Measurements from ENCODE around the gene TEAD4. TPM values are rescaled to one million over a fixed set of nuclear protein-coding genes. Genes with fewer than 3 reads are reported as not detected.

Gene TEAD4
- total RNA-seq, 1 donor from 2014 or later: 2.4 TPM

DNA sequence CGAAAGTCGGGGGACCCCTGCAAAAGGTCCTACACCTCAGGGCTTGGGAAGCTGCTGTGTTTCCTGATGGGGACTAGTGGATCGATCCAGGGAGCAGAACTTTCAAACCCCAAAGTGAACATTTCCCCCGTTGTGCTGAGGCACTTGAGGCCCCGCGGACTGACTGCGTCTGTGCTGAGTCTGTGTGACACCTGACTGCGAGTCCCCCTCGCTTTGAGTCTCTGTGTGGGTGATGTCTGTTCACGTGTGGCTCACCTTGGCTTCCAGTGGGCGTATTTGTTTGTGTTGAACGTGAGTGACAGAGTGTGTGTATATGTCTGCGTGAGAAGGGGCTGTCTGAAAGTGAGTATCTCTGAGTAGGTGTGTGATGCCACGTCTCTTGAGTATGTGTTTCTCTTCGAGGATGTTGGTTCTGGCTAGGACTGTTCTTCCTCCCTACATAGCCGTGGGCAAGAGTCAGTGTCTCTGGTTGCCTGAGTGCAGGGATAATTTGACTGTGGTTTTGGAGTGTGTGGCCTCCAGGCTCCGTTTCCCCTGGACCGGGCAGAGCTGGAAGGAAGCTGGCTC is 1.3 kb downstream of the TEAD4 start:
- DNase-seq (ENCODE audit: low spot score): no peak

DNA sequence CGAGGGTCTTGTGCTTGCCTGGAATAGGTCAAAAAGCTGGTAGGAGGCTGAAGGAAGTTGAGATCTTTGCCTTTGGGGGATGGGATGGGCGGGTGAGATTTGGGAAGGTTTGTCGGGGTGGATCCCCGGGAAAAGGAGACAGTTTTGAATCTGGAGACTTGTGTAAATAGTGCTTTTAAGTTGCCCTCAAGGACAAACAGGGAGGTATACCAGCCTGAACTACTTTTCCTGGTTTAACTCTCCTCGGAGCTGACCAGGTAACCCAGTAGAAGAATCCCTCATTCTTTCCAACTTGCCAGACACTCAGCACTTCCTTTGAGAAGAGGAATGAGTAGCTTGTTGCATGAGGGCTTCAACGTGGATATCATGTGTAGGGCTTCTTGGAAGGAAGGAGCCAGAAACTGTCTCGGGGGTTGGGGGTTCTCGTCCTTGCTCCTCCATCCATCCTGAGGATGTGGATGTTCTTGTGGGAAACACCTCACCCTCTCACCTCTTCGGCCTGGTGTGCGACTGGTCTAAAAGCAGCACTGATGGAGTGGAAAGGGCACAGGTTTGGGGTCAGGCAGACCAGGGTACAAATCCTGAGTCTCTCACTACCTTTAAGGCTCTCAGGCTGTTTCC is 1.9 kb downstream of the TEAD4 start:
- DNase-seq (ENCODE audit: low spot score): no peak

DNA sequence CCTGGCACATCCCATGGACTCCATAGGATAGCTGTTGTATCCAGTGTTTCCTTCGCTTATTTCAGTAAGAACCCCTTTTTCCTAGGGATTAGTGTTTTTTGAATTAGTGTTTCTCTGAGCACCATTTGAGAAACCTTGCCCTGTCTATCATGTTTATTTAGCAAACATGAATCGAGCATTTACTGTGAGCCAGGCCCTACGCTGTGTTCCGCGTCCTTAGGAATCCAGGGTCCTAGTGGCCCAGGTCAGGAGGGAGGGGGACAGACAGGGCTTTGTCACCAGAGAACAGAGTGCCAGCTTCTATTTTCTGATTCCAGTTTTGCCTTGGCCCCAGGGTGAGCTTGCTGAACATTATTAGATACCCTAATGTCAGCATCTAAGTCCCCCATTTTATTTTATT is 2.5 kb downstream of the TEAD4 start:
- DNase-seq (ENCODE audit: low spot score): no peak

DNA sequence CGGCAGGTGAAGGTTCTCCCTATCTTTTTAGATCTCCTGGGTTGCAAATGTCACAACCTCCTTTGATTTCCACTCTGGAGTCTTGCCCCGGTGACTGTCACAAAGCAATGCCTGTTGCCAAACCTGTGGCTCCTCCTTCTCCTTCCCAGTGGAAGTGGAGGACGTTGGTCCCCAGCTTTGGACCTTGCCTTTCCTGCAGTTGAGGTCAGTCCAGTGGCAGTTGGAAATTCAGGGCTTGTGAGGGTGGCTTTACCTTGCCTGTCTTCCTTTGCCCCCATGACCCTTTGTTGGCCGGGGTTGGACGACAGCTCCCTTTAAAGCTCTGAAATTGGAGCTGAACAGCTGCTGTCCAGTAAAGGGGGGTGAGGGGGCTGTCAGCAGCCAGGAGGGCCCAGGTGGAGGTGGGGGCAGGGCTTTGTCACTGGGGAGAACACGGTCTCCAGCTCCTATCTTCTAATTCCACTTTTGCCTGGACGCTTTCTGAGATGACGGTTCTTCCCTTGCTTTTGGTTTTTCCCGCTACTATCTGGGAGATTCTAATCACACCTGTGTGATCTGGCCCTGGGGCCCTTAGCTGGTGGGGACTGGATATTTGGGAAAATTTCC is 4.1 kb downstream of the TEAD4 start:
- no peak for DNase-seq (ENCODE audit: low spot score)

DNA sequence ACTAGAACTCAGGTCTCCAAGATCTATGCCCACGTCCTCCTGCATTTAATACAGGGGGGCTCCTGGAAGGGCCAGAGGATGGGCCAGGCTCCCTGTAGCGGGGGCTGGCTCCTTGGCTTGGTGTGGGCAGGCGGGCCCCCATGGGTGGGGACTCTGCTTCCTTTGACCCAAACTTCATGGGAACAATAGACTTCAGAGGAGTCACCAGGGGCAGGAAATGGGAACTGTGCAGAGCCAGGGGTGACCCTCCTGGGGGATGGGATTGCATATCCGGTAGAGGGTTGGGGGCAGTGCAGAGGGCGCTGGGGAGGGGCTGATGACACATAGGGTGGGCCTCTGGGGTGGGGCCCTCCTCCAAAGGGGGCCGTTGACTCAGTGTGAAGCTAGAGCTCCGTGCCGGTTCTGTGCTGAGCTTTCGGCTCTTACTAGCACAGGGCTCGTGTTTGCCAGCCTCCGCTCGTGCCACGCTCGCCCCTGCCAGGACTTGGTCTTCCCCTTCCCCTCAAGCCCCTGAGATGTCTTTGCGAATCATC is 4.6 kb downstream of the TEAD4 start:
- no peak for DNase-seq (ENCODE audit: low spot score)

DNA sequence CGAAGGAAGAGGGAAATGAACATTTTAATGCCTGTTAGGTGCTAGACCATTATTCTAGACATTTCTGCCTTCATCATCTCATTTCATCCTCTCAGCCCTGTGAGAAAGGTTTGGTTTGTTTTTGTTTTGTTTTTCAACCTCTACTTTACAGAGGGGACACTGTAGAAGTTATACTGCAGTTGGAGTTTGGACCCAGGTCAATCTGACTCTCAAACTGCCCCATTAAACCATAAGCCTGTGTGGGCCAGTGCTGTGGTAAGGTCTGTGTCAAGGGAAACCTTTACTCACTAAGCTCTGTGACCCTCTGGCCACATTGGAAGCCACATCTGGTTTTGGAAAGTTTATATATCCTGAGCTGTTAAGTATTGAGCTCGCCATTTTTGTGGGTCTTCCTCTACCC is 8.5 kb downstream of the TEAD4 start:
- no peak for DNase-seq (ENCODE audit: low spot score)

DNA sequence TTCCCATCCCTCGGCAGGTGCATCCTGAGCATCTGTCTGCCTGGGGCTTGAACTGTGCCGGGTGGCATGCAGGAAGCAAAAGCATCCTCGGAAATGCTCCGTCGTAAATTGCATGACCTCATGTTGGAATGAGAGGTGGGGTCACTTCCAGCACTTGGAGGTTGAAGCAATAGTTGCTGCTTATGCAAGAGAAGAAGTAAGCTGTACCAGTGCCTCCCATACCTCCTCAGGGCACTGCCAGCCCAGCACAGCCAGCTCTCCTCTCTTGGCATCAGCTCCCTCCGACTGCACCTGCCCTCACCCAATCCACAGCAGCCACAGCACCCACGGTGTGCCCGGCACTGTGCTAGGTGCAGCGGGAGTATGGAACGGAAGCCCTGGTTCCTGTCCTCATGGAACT is 11.5 kb downstream of the TEAD4 start:
- no peak for DNase-seq (ENCODE audit: low spot score)

DNA sequence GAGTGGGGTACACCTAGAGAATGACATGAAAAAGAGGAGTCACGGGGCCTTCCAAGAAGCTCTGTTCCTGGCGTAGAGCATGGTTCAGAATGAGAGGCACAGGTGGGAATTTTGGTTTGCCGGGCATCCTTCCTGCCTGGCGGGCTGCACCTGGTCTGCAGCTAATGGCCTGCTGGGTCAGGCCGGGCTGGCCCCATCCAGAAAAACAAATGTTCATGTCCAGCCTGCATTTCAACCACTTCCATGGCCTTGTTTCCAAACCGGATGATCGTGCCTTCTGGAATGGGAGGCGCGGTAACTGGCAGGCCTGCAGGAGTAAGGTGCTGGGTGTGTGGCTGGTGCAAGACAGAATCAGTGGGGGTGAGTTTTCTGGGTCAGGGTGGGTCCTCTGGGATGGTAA is 14.4 kb downstream of the TEAD4 start:
- DNase-seq (ENCODE audit: low spot score): no peak

DNA sequence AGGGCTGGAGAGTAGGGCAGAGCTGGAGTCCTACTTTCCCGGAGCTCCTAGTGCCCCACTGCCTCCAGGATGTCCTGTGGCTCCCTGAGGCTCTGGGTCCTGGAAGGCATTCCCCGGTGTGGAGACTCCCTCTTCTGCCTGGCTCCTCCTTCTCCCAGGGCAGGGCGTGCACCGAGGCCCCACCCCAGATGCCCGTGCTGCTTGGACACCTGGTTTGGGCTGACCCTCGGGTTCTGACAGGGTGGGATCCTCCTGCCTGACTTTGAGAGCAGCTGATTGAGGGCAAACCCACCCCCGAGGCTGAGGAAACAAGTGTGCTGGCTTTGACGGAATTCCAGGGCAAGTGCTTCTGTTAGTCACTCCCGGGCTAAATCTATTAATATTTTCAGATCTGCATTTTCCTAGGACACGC is 15.4 kb downstream of the TEAD4 start:
- no peak for DNase-seq (ENCODE audit: low spot score)

DNA sequence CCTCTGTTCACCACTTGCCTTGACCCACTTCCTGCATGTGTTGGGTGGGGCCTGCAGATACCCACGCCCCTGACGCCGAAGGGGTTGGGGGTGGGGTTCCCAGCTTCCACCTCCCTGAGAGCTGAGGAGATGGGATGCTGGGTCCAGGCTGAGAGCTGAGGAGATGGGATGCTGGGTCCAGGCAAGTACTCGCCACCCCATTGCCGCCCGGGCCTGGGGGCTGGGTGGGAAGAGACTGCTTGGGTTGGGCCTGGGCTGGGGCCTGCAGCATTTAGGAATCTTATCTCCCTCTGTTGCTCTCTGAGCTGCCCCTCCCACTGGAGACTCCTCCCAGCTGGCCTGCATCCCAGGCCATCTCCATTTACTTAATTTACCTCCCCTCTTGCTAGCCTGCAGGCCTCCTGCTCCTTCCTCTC is 17.4 kb downstream of the TEAD4 start:
- DNase-seq (ENCODE audit: low spot score): peak; percentile 37

DNA sequence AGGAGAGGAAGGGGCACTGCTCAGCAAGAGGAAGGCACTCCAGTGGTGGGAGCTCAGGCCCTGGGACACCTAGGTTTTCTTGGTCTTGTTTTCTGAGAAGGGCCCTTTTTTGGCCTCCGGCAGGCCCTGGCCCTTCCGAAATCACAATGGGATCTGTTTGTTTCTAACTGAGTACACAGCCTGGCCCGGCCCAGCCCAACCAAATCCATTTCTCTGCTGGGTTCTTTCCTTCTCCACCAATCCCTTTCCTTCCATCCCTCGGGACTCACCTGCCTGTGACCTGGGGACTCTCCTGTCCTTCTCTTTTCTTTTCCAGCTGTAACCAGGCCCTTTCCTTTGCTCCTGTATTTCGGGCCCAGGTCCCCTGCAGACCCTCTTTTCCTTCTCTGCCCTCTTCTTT is 18.6 kb downstream of the TEAD4 start:
- no peak for DNase-seq (ENCODE audit: low spot score)

DNA sequence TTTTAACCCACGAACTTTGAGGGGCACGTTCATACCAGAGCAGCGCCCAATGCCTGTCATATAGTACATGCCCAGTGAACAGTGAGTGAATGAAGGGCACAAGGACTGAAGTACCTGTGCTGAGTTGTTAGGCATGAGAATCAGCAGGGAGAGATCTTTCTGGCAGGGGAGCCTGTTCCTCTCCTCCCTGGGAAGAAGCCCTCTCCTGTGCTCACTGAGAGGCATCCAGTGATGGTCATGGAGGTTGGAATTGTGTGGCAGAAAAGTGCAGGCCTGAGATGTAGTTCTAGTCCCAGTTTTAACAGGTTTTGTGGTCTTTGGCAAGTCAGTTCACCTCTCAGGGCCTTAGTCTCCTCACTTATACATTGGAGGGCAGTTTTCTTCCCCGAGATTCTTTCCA is 20.6 kb downstream of the TEAD4 start:
- no peak for DNase-seq (ENCODE audit: low spot score)

DNA sequence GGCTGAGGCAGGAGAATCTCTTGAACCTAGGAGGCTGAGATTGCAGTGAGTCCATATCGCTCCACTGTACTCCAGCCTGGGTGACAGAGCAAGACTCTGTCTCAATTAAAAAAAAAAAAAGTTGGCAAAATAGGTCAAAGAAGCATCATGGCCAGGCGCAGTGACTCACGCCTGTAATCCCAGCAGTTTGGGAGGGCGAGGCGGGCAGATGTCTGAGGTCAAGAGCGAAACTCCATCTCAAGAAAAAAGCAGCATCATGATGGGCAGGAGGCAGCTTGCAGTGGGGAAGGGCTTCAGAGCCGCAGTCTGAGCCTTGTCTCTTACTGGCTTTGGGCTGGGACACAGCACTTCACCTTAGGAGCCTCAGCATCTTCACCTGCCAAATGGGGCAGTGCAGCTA is 21.4 kb downstream of the TEAD4 start:
- no peak for DNase-seq (ENCODE audit: low spot score)

DNA sequence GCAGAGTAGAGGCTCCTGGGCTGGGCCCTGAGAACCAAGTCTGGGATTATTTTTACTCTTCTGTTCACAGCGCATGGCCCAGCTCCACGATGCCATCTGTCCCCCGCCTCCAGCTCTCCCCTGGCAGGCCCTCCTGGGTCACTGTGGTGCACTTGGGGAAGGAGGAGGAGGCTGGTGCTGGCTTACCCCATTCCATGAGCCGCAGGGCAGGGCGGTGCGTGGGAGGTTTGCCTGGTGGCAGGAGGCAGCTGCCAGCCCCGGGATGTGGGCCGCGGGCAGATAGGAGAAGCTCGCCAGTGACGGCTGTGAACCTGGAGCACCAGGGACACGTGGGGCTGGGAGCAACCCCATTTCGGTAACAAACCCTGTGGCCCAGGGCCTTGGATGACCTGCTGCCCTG is 23.2 kb downstream of the TEAD4 start:
- DNase-seq (ENCODE audit: low spot score): no peak

DNA sequence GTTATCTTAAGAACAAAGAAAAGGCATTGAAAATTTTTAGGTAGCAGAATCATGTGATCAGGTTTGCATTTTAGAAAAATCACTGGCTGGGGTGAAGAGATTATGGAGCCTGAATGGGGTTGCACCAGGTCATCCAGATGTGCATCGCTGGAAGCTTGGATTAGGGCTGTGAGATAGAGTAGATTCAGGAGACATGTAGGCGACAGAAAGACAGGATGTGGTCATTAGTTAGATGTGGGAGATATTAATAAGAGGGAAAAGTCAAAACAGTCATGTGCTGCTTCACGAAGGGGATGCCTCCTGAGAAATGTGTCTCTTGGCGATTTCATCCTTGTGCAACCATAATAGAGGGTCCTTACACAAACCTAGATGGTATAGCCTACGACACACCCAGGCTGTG is 25.1 kb downstream of the TEAD4 start:
- no peak for DNase-seq (ENCODE audit: low spot score)

DNA sequence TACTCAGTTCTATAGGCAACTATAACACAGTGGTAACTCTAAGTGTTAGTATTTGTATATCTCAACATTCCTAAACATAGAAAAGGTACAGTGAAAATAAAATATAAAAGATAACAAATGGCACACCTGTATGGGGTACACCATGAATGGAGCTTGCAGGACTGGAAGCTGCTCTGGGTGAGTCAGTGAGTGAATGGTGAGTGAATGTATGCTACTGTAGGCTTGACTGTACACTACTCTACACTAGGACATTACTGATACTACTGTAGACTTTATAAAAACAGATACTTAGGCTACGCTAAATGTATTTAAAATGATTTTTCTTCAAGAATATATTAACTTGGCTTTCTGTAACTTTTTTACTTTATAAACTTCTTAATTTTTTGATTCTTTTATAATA is 25.5 kb downstream of the TEAD4 start:
- no peak for DNase-seq (ENCODE audit: low spot score)

DNA sequence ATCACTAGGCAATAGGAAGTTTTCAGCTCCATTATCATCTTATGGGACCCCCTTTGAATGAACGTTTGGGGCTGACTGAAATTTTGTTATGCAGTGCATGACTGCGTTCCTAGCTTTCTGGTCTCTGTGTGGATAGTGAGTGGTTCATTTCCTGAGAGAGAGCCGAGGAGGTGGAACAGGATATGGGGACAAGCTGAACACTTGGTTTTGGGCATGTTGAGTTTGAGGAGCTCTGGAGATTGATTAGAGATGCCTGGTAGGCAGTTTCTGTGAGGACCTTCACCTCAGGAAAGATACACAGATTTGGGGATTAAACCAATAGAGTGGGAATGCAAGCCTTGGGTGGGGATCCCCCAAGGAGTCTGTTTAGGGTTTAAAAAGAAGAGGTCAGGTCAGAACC is 27.7 kb downstream of the TEAD4 start:
- DNase-seq (ENCODE audit: low spot score): no peak

DNA sequence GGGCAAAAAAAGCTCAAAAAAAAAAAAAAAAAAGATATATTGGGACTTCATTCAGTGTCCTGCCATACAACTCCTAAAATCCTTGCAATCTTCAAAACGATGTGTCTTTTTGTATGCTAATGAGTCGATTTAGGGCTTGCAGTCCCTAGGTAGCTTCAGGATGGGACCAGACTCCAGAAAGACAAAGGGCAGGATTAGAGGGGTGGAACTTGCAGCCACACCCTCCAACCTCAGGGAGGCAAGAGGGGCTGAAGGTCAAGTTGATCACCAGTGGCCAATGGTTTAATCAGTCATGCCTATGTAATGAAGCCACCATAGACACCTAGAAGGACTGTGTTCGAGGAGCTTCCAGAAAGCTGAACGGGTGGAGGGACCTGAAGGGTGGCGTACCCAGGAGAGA is 29.3 kb downstream of the TEAD4 start:
- no peak for DNase-seq (ENCODE audit: low spot score)

DNA sequence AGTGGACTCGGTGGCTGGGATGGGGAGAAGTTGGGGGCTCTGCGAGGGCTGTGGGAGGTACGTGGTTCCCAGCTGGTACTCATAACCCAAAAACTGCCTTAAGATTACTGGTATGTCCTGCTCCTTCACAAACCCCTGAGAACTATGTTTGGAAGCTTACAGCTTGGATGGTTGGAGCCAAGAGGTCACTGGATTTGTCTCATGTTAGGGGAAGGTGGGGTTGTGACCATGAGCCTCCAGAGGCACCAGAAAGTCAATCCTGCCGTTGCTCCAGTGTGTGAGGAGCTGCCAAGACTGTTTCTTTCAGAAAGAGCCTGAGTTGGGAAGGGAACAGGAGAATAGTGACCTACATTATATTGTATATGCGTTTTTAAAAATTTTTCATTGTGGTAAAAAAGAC is 33.5 kb downstream of the TEAD4 start:
- DNase-seq (ENCODE audit: low spot score): no peak

DNA sequence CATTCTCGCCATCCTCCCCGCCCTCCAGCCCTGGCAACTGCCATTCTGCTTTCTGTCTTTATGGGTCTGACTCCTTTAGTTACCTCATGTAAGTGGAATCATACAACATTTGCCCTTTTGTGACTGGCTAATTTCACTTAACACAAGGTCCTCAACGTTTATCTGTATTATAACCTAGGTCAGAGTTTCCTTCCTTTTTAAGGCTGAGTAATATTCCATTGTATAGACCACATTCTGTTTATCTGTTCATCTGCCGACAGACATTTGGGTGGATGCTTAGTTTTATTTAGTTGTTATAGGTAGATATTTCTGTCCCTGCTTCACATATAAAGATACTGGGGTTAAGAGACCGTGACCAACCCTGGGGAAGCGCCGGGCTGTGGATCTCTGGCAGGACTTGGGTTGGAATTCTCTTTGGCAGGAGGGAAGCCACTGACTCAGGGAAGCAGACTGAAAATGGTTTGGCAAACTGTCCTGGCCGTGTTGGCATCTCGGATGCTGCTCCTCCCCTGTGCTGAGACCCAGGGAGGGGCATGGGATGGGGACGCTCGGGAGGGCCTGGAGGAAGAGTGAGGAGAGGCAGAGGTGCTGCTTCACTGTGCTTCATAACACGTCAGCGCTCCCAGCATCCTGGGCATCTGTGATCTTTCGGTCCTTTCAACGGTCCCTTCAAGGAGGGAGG is 38.9 kb downstream of the TEAD4 start:
- DNase-seq (ENCODE audit: low spot score): no peak

DNA sequence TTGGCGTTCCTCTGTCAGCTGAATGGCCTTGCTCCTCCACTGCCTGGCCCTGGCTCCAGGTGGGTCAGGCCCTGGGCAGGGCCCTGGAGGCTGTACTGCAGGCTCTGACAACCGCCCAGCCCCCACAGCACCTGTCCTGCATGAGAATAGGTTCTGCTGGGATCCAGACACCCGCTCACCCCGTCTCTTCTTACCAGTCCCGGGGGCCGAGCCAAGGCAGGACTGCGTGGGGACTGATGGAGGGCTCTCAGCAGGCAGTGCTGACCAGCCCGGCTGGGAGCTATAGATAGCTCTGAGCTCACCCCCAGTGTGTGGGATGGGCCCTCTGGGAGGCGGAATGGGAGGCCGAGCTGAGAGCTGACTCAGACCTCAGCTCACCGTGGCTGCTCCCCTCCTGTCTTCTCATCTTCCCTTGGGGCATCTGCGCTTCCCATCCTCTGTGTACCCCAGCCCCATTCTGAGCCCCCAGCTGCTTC is 39.6 kb downstream of the TEAD4 start:
- DNase-seq (ENCODE audit: low spot score): peak; percentile 33

DNA sequence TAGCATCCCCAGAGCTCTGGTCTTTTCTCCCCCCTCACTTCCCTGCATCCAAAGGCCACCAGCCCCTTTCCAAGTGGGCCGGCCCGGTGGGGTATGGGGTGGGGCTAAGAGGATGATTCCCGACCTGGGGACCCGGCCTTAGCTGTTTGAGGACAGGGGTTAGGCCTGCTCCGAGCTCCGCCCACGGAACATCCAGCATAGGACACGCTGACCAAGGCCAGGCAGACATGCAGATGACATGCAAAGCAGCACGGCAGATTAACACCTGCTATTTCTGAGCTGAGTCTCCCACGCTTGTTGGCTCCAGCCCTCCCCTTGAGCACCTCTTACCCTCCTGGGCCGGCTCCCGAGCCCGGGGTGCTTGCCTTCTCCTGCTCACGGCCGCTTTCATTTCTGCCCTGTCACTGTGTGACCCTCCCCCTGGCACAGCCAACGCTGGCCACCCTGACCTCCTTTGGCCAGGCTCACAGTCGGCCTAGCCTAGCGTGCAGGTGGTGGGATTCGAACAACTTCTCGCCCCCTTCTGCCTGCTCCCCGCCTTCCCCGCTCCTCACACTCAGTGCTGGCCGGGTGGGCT is 40.2 kb downstream of the TEAD4 start:
- no peak for DNase-seq (ENCODE audit: low spot score)

Data from umbilical cord (tissue), 2 donors.